Fibroblast of the aortic adventitia (primary cell): ENCODE measurements around the gene CPSF2. TPM values are rescaled to one million over a fixed set of nuclear protein-coding genes. Genes with fewer than 3 reads are reported as not detected.

Experiments used
- DNase-seq: peaks from one replicate; pipeline ENCODE4 v3.0.0-alpha.2; 2010; ENCODE audit warnings: low read depth
- H3K4me3 ChIP-seq: 2 replicates; pipeline ENCODE4 v1.5.1; 2011; ENCODE audit warnings: low read depth, mild to moderate bottlenecking, control low read depth, low read length, moderate library complexity
- total RNA-seq: library from RNA; depleted of rRNA; stranded (reverse); fragments of >200 nt; gene quantifications from 2 replicates; pipeline ENCODE4 v1.2.3, GENCODE V29; 2012; ENCODE audit warnings: low replicate concordance
- TF ChIP-seq, protein P1 (sequence below): IDR thresholded peaks from 2 replicates; pipeline ENCODE4 v1.5.1; 2011; ENCODE audit warnings: mild to moderate bottlenecking, low read length, control low read depth, inconsistent platforms; ENCODE audit not compliant: insufficient read depth

Gene CPSF2
- total RNA-seq, 1 donor, result 58.1 TPM

DNA sequence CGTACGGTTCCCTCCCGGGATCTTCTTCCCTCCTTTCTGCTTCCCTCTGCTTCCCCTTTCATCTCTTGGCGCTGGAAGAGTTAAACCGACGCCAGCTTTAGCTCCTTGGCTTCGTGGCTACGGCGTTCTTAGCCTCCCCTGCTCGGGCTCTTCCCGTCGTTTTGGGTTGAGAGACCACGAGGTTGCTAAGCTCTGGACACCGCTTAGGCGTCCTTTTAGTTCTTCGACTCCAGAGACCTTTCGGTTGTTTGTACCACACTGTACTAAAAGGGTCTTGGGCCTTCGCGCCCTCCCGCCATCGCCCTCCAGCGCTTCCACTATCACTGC, 545 bp downstream of the CPSF2 start:
- DNase-seq, result peak; percentile 37
- H3K4me3 ChIP-seq, result peak overlapping the region; percentile 95
- TF ChIP-seq, protein P1, sequence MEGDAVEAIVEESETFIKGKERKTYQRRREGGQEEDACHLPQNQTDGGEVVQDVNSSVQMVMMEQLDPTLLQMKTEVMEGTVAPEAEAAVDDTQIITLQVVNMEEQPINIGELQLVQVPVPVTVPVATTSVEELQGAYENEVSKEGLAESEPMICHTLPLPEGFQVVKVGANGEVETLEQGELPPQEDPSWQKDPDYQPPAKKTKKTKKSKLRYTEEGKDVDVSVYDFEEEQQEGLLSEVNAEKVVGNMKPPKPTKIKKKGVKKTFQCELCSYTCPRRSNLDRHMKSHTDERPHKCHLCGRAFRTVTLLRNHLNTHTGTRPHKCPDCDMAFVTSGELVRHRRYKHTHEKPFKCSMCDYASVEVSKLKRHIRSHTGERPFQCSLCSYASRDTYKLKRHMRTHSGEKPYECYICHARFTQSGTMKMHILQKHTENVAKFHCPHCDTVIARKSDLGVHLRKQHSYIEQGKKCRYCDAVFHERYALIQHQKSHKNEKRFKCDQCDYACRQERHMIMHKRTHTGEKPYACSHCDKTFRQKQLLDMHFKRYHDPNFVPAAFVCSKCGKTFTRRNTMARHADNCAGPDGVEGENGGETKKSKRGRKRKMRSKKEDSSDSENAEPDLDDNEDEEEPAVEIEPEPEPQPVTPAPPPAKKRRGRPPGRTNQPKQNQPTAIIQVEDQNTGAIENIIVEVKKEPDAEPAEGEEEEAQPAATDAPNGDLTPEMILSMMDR, result no peak

DNA sequence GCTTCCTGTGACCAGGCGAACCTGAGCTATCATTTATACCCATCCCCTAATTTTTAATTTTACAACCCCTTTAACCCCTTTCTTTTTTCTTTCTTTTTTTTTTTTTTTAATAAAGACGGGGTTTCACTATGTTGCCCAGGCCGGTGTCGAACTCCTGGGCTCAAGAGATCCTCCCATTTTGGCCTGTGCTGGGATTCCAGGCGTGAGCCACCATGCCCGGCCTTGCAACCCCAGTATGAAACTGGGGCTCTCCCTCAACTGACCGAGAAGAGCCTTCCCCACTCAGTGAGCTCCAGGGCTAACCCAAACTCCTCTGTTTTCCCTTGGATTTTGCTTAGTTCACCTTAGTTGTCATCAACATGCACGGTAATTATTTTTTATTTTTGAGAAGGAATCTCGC, 992 bp downstream of the CPSF2 start:
- peak; percentile 14 for DNase-seq
- TF ChIP-seq, protein P1, result no peak
- H3K4me3 ChIP-seq, result peak overlapping the region; percentile 95

- no peak overlapping the region for H3K4me3 ChIP-seq
- DNase-seq, result no peak
- TF ChIP-seq, protein P1, result no peak
Observed at GRCh38 chr14:92134456-92134855, 12.7 kb downstream of the CPSF2 start.

DNA sequence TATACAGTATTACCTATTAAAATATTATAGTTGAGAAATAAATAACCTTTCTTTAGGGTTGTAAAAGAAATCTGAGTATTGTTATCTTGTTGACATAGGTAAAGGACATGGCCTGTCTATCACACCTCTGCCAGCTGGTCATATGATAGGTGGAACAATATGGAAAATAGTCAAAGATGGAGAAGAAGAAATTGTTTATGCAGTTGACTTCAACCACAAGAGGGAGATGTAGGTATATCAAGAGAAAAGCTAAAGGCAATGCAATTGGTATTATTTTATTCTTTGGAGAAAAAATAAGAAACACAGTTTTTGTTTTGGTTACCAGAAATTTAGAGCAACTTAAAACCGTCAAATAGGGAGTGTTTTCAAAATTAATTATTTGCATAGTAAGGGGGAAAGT, 13.5 kb downstream of the CPSF2 start:
- no peak overlapping the region for H3K4me3 ChIP-seq
- TF ChIP-seq, protein P1, result peak; percentile 65
- DNase-seq, result peak; percentile 64

GRCh38 chr14:92143309-92143708, 21.5 kb downstream of the CPSF2 start:
- H3K4me3 ChIP-seq, result no peak overlapping the region
- TF ChIP-seq, protein P1, result no peak
- no peak for DNase-seq

DNA sequence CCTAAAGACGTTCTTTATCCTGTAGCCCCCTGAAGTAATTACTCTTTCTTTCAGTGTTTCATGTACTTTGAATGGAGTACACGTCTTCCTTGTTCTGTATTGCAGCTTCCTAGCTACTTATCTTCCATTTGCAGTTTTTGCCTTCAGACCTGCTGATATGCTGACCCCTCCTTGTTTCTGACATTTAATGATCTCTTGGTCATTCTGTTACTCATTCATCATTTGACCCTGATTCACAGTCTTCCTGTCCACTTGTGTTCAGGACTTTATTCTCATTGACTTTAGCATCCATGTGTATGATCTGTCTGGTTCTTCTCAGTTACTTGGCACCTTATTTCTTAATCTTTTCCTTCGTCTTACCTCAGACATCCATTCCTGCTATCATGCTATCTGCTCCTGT, 22.2 kb downstream of the CPSF2 start:
- H3K4me3 ChIP-seq, result no peak overlapping the region
- TF ChIP-seq, protein P1, result no peak
- DNase-seq, result no peak

GRCh38 chr14:92144708-92145107, 22.9 kb downstream of the CPSF2 start:
- no peak overlapping the region for H3K4me3 ChIP-seq
- DNase-seq, result peak; percentile 15
- TF ChIP-seq, protein P1, result no peak
